GM18507 (cell line): Measurements from ENCODE around the gene PDCD1.
"Not testable (repeated sequence)": the region's sequence is repeated elsewhere in the genome, so short reads cannot be mapped to it uniquely, and the experiment has no call there.

Experiments used
- DNase-seq: peaks from one replicate; pipeline ENCODE4 v3.0.0; 2011; ENCODE audit warnings: low read depth; ENCODE audit not compliant: insufficient read length; ENCODE audit errors: extremely low spot score
- FAIRE-seq: peaks from 2 replicates; lab custom pipeline; 2011; peaks lifted over from hg19 to GRCh38; lab: Jason Lieb, UNC

PDCD1 gene

GRCh38 chr2:241858206-241859016, at the start of gene PDCD1:
TSS of gene PDCD1 (minus strand) at chr2:241858894. CDS start at chr2:241858838, 56 bp downstream.
- DNase-seq, result peak; percentile 65
- FAIRE-seq, result peak; percentile 79

GRCh38 chr2:241907831-241908230, 49.1 kb upstream of the PDCD1 start:
- not testable (repeated sequence) for DNase-seq, FAIRE-seq

GRCh38 chr2:241906826-241907570, 48.3 kb upstream of the PDCD1 start:
- no peak for FAIRE-seq
- no peak for DNase-seq

- not testable (repeated sequence) for DNase-seq, FAIRE-seq
These were observed 47.7 kb upstream of the PDCD1 start for GRCh38 chr2:241906378-241906770.

- DNase-seq (no peak), FAIRE-seq (no peak)
These were observed 47.2 kb upstream of the PDCD1 start for GRCh38 chr2:241905716-241906377.

GRCh38 chr2:241904791-241905710, 46.4 kb upstream of the PDCD1 start:
- FAIRE-seq (no peak), DNase-seq (no peak)

GRCh38 chr2:241904011-241904718, 45.5 kb upstream of the PDCD1 start:
- DNase-seq (no peak), FAIRE-seq (no peak)

- no peak for FAIRE-seq
- no peak for DNase-seq
These were observed 44.7 kb upstream of the PDCD1 start for GRCh38 chr2:241903121-241904010.

- no peak for FAIRE-seq
- no peak for DNase-seq
These were observed 43.8 kb upstream of the PDCD1 start for GRCh38 chr2:241902357-241902991.

- no peak for DNase-seq
- no peak for FAIRE-seq
These were observed 43.0 kb upstream of the PDCD1 start for GRCh38 chr2:241901500-241902351.

GRCh38 chr2:241901018-241901380, 42.3 kb upstream of the PDCD1 start:
- no peak for DNase-seq
- no peak for FAIRE-seq

GRCh38 chr2:241900251-241901017, 41.7 kb upstream of the PDCD1 start:
- FAIRE-seq, result no peak

GRCh38 chr2:241898463-241899270, 40.0 kb upstream of the PDCD1 start:
- FAIRE-seq (no peak), DNase-seq (no peak)

More at GRCh38 chr2:241900251-241901017, 41.7 kb upstream of the PDCD1 start:
- DNase-seq, result no peak

GRCh38 chr2:241897231-241897916, 38.7 kb upstream of the PDCD1 start:
- no peak for DNase-seq
- no peak for FAIRE-seq
